Measurements from ENCODE around the gene SMIM13. TPM values are rescaled to one million over a fixed set of nuclear protein-coding genes. Genes with fewer than 3 reads are reported as not detected.
A peak's percentile ranks its signal among the peaks of the same experiment; 100 is the strongest.

SMIM13 gene
- total RNA-seq, 1 donor from 2014 or later, result 11.5 TPM

DNA sequence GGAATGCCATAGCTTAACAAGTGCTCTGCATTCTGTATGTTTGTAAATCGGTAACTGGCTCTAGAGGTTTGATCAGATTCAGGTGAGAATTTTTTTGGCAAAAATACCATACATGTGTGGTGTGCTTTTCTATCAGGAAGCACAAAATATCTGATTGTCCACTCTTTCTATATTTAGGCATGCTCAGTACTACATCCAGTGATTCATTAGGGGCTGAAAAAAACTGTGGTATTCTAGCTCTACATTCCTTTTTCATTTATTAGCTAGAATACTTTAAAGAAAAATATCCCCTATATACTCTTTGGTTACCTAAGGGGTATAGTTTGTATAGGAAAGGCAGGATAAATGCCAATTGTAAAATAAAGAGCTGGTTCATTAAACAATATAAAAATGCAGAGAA, 38.9 kb upstream of the SMIM13 start:
- TF ChIP-seq, protein P1, sequence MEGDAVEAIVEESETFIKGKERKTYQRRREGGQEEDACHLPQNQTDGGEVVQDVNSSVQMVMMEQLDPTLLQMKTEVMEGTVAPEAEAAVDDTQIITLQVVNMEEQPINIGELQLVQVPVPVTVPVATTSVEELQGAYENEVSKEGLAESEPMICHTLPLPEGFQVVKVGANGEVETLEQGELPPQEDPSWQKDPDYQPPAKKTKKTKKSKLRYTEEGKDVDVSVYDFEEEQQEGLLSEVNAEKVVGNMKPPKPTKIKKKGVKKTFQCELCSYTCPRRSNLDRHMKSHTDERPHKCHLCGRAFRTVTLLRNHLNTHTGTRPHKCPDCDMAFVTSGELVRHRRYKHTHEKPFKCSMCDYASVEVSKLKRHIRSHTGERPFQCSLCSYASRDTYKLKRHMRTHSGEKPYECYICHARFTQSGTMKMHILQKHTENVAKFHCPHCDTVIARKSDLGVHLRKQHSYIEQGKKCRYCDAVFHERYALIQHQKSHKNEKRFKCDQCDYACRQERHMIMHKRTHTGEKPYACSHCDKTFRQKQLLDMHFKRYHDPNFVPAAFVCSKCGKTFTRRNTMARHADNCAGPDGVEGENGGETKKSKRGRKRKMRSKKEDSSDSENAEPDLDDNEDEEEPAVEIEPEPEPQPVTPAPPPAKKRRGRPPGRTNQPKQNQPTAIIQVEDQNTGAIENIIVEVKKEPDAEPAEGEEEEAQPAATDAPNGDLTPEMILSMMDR (IDR thresholded peaks at IDR 0.05; ENCODE audit: unreplicated experiment), result no peak
- no peaks in the 10 kb centered on the region for H3K9me3 Mint-ChIP-seq (ENCODE audit: low read depth)

DNA sequence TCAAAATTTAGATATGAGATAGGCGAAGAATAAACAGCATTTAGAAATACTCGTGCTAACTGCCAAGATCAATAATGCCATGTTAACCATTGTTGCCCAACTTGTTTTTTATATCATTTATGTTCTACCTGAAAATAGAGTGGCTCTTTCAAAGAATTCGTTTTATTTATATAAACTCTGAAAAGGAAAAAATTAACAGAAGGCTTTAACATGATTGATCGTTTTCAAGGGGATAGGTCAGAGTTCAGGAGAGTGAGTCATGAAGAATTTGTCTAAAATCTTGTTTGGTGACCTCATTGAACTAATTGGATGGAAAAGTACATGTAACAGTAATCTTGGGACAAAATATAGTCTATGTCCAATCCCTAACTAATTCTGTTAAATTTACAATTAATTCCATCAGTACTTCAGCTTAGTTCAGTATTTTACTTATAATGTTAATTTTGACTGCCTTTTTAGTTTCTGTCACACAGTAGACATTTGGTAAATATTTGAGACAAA, 38.5 kb upstream of the SMIM13 start:
- H3K27me3 Mint-ChIP-seq, result no peaks in the 10 kb centered on the region
- H3K4me1 Mint-ChIP-seq (ENCODE audit: low read depth), result peaks cover 12% of the 10 kb centered on the region
- H3K4me3 Mint-ChIP-seq (ENCODE audit: low read depth), result no peak overlapping the region
- peak overlapping the region; percentile 67 for H3K27ac Mint-ChIP-seq
- TF ChIP-seq, protein P1 (IDR thresholded peaks at IDR 0.05; ENCODE audit: unreplicated experiment), result no peak
- H3K9me3 Mint-ChIP-seq (ENCODE audit: low read depth), result no peaks in the 10 kb centered on the region
- no peak for DNase-seq (ENCODE audit: low spot score, unreplicated experiment)
- H3K36me3 Mint-ChIP-seq (ENCODE audit: insufficient read depth), result no peaks in the 10 kb centered on the region

More for the DNA sequence above, 38.9 kb upstream of the SMIM13 start:
- no peaks in the 10 kb centered on the region for H3K27me3 Mint-ChIP-seq
- no peaks in the 10 kb centered on the region for H3K36me3 Mint-ChIP-seq (ENCODE audit: insufficient read depth)
- no peak overlapping the region for H3K4me3 Mint-ChIP-seq (ENCODE audit: low read depth)
- peak overlapping the region; percentile 8 for H3K27ac Mint-ChIP-seq
- peaks cover 12% of the 10 kb centered on the region for H3K4me1 Mint-ChIP-seq (ENCODE audit: low read depth)
- no peak for DNase-seq (ENCODE audit: low spot score, unreplicated experiment)

DNA sequence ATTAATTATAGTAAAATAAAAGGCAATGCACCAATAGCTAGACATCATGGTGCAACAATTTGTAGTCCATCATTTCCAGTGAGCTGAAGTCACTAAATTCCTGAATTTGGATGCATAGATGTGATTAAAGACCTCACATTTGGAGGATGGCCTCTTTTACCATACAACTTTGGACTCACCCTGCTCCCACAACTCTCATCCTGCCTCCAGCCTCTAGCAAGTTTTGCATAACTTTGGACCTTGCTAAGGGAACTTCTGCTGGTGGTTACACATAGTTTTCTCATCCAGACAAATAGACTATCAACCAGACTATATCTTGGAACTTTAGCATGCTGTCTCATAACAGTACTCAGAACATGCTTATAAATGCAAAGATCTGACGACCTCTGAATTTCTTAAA, 36.8 kb upstream of the SMIM13 start:
- peaks cover 12% of the 10 kb centered on the region for H3K4me1 Mint-ChIP-seq (ENCODE audit: low read depth)
- TF ChIP-seq, protein P1 (IDR thresholded peaks at IDR 0.05; ENCODE audit: unreplicated experiment), result no peak
- no peak overlapping the region for H3K4me3 Mint-ChIP-seq (ENCODE audit: low read depth)
- no peaks in the 10 kb centered on the region for H3K27me3 Mint-ChIP-seq
- no peaks in the 10 kb centered on the region for H3K9me3 Mint-ChIP-seq (ENCODE audit: low read depth)
- H3K27ac Mint-ChIP-seq, result no peak overlapping the region
- H3K36me3 Mint-ChIP-seq (ENCODE audit: insufficient read depth), result no peaks in the 10 kb centered on the region
- no peak for DNase-seq (ENCODE audit: low spot score, unreplicated experiment)

DNA sequence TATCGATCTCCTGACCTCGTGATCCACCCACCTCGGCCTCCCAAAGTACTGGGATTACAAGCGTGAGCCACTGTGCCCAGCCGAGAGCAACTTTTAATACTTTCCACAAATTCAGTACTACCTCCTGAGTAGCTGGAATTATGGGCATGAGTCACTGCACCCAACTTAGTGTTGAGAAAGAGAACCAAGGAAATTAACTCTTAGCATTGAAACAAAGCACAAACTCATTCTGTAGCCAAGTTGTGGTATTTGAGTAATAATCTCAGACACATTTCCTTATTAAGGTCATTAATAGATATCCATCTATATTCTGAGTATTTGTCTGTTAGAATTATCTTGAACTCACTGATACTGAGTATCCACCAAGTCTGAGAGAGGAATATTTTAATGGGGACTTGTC, 35.2 kb upstream of the SMIM13 start:
- Mint-ChIP-seq H3K27me3 (no peaks in the 10 kb centered on the region), H3K9me3 (ENCODE audit: low read depth) (no peaks in the 10 kb centered on the region), H3K4me1 (ENCODE audit: low read depth) (peaks cover 14% of the 10 kb centered on the region), H3K27ac (peak overlapping the region; percentile 41), H3K36me3 (ENCODE audit: insufficient read depth) (no peaks in the 10 kb centered on the region), H3K4me3 (ENCODE audit: low read depth) (no peak overlapping the region)
- TF ChIP-seq, protein P1 (IDR thresholded peaks at IDR 0.05; ENCODE audit: unreplicated experiment), result no peak
- no peak for DNase-seq (ENCODE audit: low spot score, unreplicated experiment)

DNA sequence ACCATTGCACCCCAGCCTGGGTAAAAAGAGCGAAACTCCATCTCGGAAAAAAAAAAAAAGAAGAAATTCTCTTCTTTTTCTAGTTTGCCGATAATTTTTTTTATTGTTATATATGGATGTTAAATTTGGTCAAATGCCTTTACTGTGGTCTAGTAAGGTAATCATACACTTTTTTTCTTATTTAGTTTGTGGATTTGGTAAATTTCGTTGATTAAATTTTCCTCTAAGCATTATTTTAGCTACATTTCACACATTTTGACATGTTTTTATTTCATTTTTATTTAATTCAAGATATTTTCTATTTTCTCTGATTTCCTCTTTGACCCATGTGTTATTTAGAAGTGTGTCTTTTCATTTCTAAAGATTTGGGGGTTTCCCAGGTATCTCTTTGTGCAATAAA, 31.6 kb upstream of the SMIM13 start:
- H3K9me3 Mint-ChIP-seq (ENCODE audit: low read depth), result no peaks in the 10 kb centered on the region
- H3K27me3 Mint-ChIP-seq, result no peaks in the 10 kb centered on the region
- no peak for DNase-seq (ENCODE audit: low spot score, unreplicated experiment)
- peaks cover 8% of the 10 kb centered on the region for H3K4me1 Mint-ChIP-seq (ENCODE audit: low read depth)
- no peak overlapping the region for H3K4me3 Mint-ChIP-seq (ENCODE audit: low read depth)
- no peak overlapping the region for H3K27ac Mint-ChIP-seq
- H3K36me3 Mint-ChIP-seq (ENCODE audit: insufficient read depth), result no peaks in the 10 kb centered on the region
- TF ChIP-seq, protein P1 (IDR thresholded peaks at IDR 0.05; ENCODE audit: unreplicated experiment), result no peak

All from progenitor cell of endocrine pancreas (in vitro differentiated cells).